NCI-H187 (cell line): ENCODE data around the gene LAMA3.

Source experiments
- DNase-seq, 2 experiments: peaks; one replicate each; lab custom pipeline; 2025; lab: John Stamatoyannopoulos, UW

The LAMA3 gene

GRCh38 chr18:24000613-24001490 is 311.6 kb downstream of the LAMA3 start:
- no peak for DNase-seq

- DNase-seq = no peak
Observed at GRCh38 chr18:24002479-24002878, 313.2 kb downstream of the LAMA3 start.

- DNase-seq = no peak
Observed at GRCh38 chr18:24003288-24003687, 314.0 kb downstream of the LAMA3 start.

GRCh38 chr18:24003903-24004640 is 314.8 kb downstream of the LAMA3 start:
- DNase-seq = no peak
